ENCODE results near the gene NOTCH2. TPM values are rescaled to one million over a fixed set of nuclear protein-coding genes. Genes with fewer than 3 reads are reported as not detected.

The NOTCH2 gene
- total RNA-seq, 1 experiment from 2014 or later = 106 TPM

GRCh38 chr1:119962296-119962968 is 107.0 kb downstream of the NOTCH2 start:
- DNase-seq = no peak
- no peaks in the 10 kb centered on the region for H3K4me1 ChIP-seq (replicated peaks; ENCODE audit: insufficient read depth)
- TF ChIP-seq CTCF (conservative IDR thresholded peaks at IDR 0.05) = no peak
- TF ChIP-seq EZH2 (IDR thresholded peaks at IDR 0.05; ENCODE audit: low read depth) = no peak
- H3K27ac ChIP-seq = no peak overlapping the region
- no peaks in the 10 kb centered on the region for H3K9me3 ChIP-seq (ENCODE audit: insufficient read depth, low read depth)
- H3F3A ChIP-seq (ENCODE audit: insufficient read depth, low read depth) = no peaks in the 10 kb centered on the region
- intact Hi-C loops (cut with micrococcal nuclease; ENCODE audit: unreplicated experiment) = no loop called here
- H4K20me1 ChIP-seq (ENCODE audit: insufficient read depth) = no peaks in the 10 kb centered on the region; the same call in 1 of the 2 replicates
- CTCF ChIA-PET = no interaction called here
- no peaks in the 10 kb centered on the region for H3K27me3 ChIP-seq (ENCODE audit: insufficient read depth, low read depth)
- no peak overlapping the region for H2AFZ ChIP-seq
- BruUV-seq (replicated peaks) = no TSS peak
- H3K79me2 ChIP-seq (ENCODE audit: low read depth) = no peaks in the 10 kb centered on the region
- no peak overlapping the region for H3K4me2 ChIP-seq
- peaks cover 54% of the 10 kb centered on the region for H3K36me3 ChIP-seq (ENCODE audit: low read depth)
- POLR2A ChIA-PET (ENCODE audit: unreplicated experiment) = no interaction called here
- H3K9me2 ChIP-seq (ENCODE audit: insufficient read depth) = no peaks in the 10 kb centered on the region
- no peak overlapping the region for H3K4me3 ChIP-seq

GRCh38 chr1:119960501-119960900 is 109.0 kb downstream of the NOTCH2 start:
- Histone ChIP-seq H3K9me2 (ENCODE audit: insufficient read depth) (no peaks in the 10 kb centered on the region), H2AFZ (no peak overlapping the region), H3K4me1 (replicated peaks; ENCODE audit: insufficient read depth) (no peaks in the 10 kb centered on the region), H3K27me3 (ENCODE audit: insufficient read depth, low read depth) (no peaks in the 10 kb centered on the region), H3K27ac (no peak overlapping the region), H3K4me2 (no peak overlapping the region), H3K9me3 (ENCODE audit: insufficient read depth, low read depth) (no peaks in the 10 kb centered on the region), H3K36me3 (ENCODE audit: low read depth) (peaks cover 37% of the 10 kb centered on the region), H4K20me1 (ENCODE audit: insufficient read depth) (no peaks in the 10 kb centered on the region; the same call in 1 of the 2 replicates), H3K4me3 (no peak overlapping the region), H3F3A (ENCODE audit: insufficient read depth, low read depth) (no peaks in the 10 kb centered on the region), H3K79me2 (ENCODE audit: low read depth) (no peaks in the 10 kb centered on the region)
- TF ChIP-seq CTCF (conservative IDR thresholded peaks at IDR 0.05) = no peak
- TF ChIP-seq EZH2 (IDR thresholded peaks at IDR 0.05; ENCODE audit: low read depth) = no peak
- ChIA-PET POLR2A (ENCODE audit: unreplicated experiment) (no interaction called here), CTCF (no interaction called here)
- BruUV-seq (replicated peaks) = no TSS peak
- intact Hi-C loops (cut with micrococcal nuclease; ENCODE audit: unreplicated experiment) = no loop called here
- DNase-seq = no peak

GRCh38 chr1:119959268-119960220 is 109.9 kb downstream of the NOTCH2 start:
- no peaks in the 10 kb centered on the region for H3K27me3 ChIP-seq (ENCODE audit: insufficient read depth, low read depth)
- H3K4me3 ChIP-seq = no peak overlapping the region
- no peaks in the 10 kb centered on the region; the same call in 1 of the 2 replicates for H4K20me1 ChIP-seq (ENCODE audit: insufficient read depth)
- H3K4me2 ChIP-seq = no peak overlapping the region
- no peak for TF ChIP-seq EZH2 (IDR thresholded peaks at IDR 0.05; ENCODE audit: low read depth)
- no peak for TF ChIP-seq CTCF (conservative IDR thresholded peaks at IDR 0.05)
- ChIA-PET CTCF (no interaction called here), POLR2A (ENCODE audit: unreplicated experiment) (interaction anchor here (0.6 kb wide), 1 partner anchor 1540 kb away, joined by 3 read pairs; no protein-coding TSS in a partner anchor)
- peaks cover 38% of the 10 kb centered on the region for H3K36me3 ChIP-seq (ENCODE audit: low read depth)
- no TSS peak for BruUV-seq (replicated peaks)
- H3K9me2 ChIP-seq (ENCODE audit: insufficient read depth) = no peaks in the 10 kb centered on the region
- no peaks in the 10 kb centered on the region for H3K4me1 ChIP-seq (replicated peaks; ENCODE audit: insufficient read depth)
- no peaks in the 10 kb centered on the region for H3K79me2 ChIP-seq (ENCODE audit: low read depth)
- H2AFZ ChIP-seq = no peak overlapping the region
- intact Hi-C loops (cut with micrococcal nuclease; ENCODE audit: unreplicated experiment) = no loop called here
- H3K27ac ChIP-seq = no peak overlapping the region
- DNase-seq = no peak
- no peaks in the 10 kb centered on the region for H3K9me3 ChIP-seq (ENCODE audit: insufficient read depth, low read depth)
- H3F3A ChIP-seq (ENCODE audit: insufficient read depth, low read depth) = peaks cover 6% of the 10 kb centered on the region; the same call in 1 of the 2 replicates

Data from PC-9 (cell line).